Measurements from ENCODE around the gene PIP5KL1. TPM values are rescaled to one million over a fixed set of nuclear protein-coding genes. Genes with fewer than 3 reads are reported as not detected.

Gene PIP5KL1
- total RNA-seq, 1 experiment from 2014 or later = 7.8 TPM

DNA sequence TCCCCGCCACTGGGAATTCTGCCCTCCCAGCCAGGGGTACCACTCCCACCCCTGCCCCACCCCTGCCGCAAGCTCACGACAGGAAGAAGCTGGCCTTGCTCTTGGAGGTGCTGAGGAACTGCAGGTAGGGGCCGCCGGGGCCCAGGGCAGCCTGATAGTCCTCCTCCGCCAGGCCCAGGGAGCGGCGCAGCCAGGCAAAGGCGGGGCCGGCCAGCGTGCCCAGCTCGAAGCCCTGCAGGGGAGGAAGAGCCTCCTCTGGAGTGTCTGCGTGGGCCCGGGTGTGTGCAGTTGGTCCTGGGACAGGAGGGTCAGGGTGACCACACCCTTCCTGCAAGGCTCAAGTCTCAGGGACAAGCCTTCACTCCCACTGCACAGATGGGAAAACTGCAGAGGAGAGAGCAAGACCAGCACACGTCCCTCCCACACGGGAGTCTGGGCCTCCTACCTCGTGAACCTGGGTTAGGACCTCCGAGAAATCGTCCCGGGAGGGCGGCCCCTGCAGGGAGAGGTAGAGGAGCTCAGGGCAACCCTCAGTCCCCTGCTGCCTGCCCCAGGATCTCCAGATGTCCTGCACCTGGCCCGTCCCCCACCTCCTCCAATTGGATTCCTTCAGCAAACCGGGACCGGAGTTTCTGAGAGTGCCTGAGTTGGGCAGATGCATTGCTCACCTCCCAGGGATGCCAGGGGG lies 2.4 kb downstream of the PIP5KL1 start:
- POLR2A ChIA-PET = no interaction called here
- DNase-seq (ENCODE audit: low read depth, low spot score) = no peak

DNA sequence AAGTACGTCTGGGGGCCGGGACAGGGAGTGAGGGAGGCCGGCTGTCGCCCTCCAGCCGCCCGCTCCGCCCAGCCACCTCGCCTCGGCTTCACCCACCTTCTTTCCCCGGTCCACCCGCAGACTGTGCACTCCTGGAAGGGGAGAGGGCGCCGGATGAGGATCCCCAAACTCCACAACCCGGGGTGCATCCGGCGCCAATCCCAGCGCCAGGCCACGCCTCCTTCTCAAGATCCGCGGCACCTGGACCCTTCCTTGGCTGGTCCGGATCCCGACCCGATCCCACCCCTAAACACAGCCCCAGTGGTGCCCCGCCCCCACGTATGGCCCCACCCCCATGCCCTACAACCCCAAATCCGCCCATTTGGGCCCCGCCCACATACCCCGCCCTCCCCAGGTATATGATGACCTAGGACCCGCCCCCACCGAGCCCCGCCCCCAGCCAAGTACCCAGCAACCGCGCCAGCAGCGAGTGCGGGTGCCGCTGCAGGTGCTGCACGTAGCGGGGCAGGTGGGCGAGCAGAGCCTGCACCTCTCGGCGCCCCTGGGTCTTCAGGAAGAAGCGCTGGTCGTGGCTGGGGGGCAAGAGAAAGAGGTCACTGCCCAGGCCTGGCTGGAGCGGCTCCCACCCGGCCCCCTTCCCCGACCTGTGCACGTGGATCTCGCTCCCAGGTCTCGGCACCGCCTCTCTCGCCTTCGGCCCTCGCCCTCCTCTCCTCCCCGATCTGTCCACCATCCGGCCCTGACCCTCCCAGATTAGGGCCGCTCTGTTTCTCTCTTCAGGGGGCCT lies 3.2 kb downstream of the PIP5KL1 start:
- TF ChIP-seq POLR2AphosphoS5 (IDR thresholded peaks at IDR 0.05; ENCODE audit: low read depth, low read length) = no peak
- TF ChIP-seq SIN3A (IDR thresholded peaks at IDR 0.05; ENCODE audit: borderline replicate concordance, insufficient read depth, low read depth, low read length) = no peak
- TF ChIP-seq, protein P1, sequence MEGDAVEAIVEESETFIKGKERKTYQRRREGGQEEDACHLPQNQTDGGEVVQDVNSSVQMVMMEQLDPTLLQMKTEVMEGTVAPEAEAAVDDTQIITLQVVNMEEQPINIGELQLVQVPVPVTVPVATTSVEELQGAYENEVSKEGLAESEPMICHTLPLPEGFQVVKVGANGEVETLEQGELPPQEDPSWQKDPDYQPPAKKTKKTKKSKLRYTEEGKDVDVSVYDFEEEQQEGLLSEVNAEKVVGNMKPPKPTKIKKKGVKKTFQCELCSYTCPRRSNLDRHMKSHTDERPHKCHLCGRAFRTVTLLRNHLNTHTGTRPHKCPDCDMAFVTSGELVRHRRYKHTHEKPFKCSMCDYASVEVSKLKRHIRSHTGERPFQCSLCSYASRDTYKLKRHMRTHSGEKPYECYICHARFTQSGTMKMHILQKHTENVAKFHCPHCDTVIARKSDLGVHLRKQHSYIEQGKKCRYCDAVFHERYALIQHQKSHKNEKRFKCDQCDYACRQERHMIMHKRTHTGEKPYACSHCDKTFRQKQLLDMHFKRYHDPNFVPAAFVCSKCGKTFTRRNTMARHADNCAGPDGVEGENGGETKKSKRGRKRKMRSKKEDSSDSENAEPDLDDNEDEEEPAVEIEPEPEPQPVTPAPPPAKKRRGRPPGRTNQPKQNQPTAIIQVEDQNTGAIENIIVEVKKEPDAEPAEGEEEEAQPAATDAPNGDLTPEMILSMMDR (IDR thresholded peaks at IDR 0.05) = no peak
- TF ChIP-seq, protein P2, sequence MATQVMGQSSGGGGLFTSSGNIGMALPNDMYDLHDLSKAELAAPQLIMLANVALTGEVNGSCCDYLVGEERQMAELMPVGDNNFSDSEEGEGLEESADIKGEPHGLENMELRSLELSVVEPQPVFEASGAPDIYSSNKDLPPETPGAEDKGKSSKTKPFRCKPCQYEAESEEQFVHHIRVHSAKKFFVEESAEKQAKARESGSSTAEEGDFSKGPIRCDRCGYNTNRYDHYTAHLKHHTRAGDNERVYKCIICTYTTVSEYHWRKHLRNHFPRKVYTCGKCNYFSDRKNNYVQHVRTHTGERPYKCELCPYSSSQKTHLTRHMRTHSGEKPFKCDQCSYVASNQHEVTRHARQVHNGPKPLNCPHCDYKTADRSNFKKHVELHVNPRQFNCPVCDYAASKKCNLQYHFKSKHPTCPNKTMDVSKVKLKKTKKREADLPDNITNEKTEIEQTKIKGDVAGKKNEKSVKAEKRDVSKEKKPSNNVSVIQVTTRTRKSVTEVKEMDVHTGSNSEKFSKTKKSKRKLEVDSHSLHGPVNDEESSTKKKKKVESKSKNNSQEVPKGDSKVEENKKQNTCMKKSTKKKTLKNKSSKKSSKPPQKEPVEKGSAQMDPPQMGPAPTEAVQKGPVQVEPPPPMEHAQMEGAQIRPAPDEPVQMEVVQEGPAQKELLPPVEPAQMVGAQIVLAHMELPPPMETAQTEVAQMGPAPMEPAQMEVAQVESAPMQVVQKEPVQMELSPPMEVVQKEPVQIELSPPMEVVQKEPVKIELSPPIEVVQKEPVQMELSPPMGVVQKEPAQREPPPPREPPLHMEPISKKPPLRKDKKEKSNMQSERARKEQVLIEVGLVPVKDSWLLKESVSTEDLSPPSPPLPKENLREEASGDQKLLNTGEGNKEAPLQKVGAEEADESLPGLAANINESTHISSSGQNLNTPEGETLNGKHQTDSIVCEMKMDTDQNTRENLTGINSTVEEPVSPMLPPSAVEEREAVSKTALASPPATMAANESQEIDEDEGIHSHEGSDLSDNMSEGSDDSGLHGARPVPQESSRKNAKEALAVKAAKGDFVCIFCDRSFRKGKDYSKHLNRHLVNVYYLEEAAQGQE (IDR thresholded peaks at IDR 0.05; ENCODE audit: insufficient read depth in 1 of 2, low read depth in 2 of 2, low read length in 1 of 2) = no peak
- TF ChIP-seq TCF7L2 (IDR thresholded peaks at IDR 0.05; ENCODE audit: low read depth, low read length) = no peak
- H3K4me1 ChIP-seq (ENCODE audit: control insufficient read depth, insufficient read depth, low read length) = peaks cover 20% of the 10 kb centered on the region
- no peak for DNase-seq (ENCODE audit: low read depth, low spot score)
- H3K36me3 ChIP-seq (ENCODE audit: control insufficient read depth, insufficient read depth, low read length) = no peaks in the 10 kb centered on the region
- no peak overlapping the region for H3K4me3 ChIP-seq (ENCODE audit: low read depth in 2 of 2, low read length in 2 of 2)
- BruUV-seq (replicated peaks) = no TSS peak
- intact Hi-C loops (cut with micrococcal nuclease; ENCODE audit: unreplicated experiment) = no loop called here
- in situ Hi-C loops (cut with HindIII; ENCODE audit: low pct_unique_long_range_greater_than_20kb, low sequenced_read_pairs) = loop anchor here (25.0 kb wide), 1 partner anchor 160 kb away; no protein-coding TSS in a partner anchor
- H3K27me3 ChIP-seq (ENCODE audit: control insufficient read depth, insufficient read depth, low read length) = no peaks in the 10 kb centered on the region
- POLR2A ChIA-PET = no interaction called here
- ATAC-seq = no peak
- no peaks in the 10 kb centered on the region for H3K9me3 ChIP-seq (ENCODE audit: control insufficient read depth, insufficient read depth, low read depth, low read length)
- CTCF ChIA-PET = no interaction called here
- no peak overlapping the region for H3K27ac ChIP-seq (ENCODE audit: low read length)

More for the DNA sequence above, 2.4 kb downstream of the PIP5KL1 start:
- Histone ChIP-seq H3K4me3 (ENCODE audit: low read depth in 2 of 2, low read length in 2 of 2) (no peak overlapping the region), H3K27ac (ENCODE audit: low read length) (peak overlapping the region; percentile 44; the same call in 1 of the 2 replicates), H3K36me3 (ENCODE audit: control insufficient read depth, insufficient read depth, low read length) (no peaks in the 10 kb centered on the region), H3K9me3 (ENCODE audit: control insufficient read depth, insufficient read depth, low read depth, low read length) (no peaks in the 10 kb centered on the region), H3K4me1 (ENCODE audit: control insufficient read depth, insufficient read depth, low read length) (peaks cover 24% of the 10 kb centered on the region), H3K27me3 (ENCODE audit: control insufficient read depth, insufficient read depth, low read length) (no peaks in the 10 kb centered on the region)
- CTCF ChIA-PET = no interaction called here
- no TSS peak for BruUV-seq (replicated peaks)
- intact Hi-C loops (cut with micrococcal nuclease; ENCODE audit: unreplicated experiment) = no loop called here
- in situ Hi-C loops (cut with HindIII; ENCODE audit: low pct_unique_long_range_greater_than_20kb, low sequenced_read_pairs) = loop anchor here (25.0 kb wide), 1 partner anchor 159 kb away; no protein-coding TSS in a partner anchor
- TF ChIP-seq SIN3A (IDR thresholded peaks at IDR 0.05; ENCODE audit: borderline replicate concordance, insufficient read depth, low read depth, low read length) = no peak
- TF ChIP-seq, protein P2 (IDR thresholded peaks at IDR 0.05; ENCODE audit: insufficient read depth in 1 of 2, low read depth in 2 of 2, low read length in 1 of 2) = no peak
- no peak for TF ChIP-seq POLR2AphosphoS5 (IDR thresholded peaks at IDR 0.05; ENCODE audit: low read depth, low read length)
- TF ChIP-seq TCF7L2 (IDR thresholded peaks at IDR 0.05; ENCODE audit: low read depth, low read length) = no peak
- TF ChIP-seq, protein P1 (IDR thresholded peaks at IDR 0.05) = no peak
- ATAC-seq = no peak

Measured in Panc1 (cell line).